HG03097 (cell line): ENCODE data around the gene ZNF274.
"Not testable (repeated sequence)": the region's sequence is repeated elsewhere in the genome, so short reads cannot be mapped to it uniquely, and the experiment has no call there.

Experiments
- ATAC-seq: cut with Tn5 transposase; IDR thresholded peaks from one replicate; pipeline ENCODE4 v1.9.1; 2021; ENCODE audit not compliant: unreplicated experiment, low FRiP score

ZNF274 gene

DNA sequence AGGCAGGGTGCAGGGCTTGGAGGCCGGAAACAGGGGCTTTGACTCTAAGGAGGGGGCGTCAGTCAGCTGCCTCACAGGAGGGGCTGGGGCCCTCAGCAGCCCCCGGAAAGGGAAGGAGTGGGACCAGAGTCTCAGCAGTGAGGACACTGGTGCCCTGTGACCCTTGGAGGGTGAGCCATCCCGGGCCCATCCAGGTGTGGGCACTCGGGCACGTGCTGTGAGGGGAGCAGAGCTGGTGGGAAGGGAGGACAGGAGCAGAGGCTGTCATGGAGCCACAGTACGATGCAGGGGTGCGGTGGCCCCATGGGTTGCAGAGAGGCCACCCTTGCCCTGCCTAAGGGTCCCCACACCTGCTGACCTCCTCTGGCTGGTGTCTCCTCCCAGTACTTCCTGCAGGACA is 26.7 kb downstream of the ZNF274 start:
- ATAC-seq = no peak

GRCh38 chr19:58212336-58213074 is 29.6 kb downstream of the ZNF274 start:
- no peak for ATAC-seq

DNA sequence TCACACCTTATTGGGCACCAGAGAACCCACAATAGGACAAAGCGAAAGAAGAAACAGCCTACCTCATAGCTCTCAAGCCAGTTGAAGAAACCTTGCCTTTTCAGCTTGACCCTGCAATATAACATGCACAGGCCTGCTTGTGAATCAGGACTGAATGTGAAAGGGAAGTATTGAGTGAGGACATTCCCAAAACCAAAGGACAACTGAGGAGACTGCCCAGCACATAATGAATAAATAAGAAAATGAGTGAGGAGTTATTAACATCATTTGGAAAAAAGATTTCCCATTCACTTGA is 30.2 kb downstream of the ZNF274 start:
- ATAC-seq = no peak

DNA sequence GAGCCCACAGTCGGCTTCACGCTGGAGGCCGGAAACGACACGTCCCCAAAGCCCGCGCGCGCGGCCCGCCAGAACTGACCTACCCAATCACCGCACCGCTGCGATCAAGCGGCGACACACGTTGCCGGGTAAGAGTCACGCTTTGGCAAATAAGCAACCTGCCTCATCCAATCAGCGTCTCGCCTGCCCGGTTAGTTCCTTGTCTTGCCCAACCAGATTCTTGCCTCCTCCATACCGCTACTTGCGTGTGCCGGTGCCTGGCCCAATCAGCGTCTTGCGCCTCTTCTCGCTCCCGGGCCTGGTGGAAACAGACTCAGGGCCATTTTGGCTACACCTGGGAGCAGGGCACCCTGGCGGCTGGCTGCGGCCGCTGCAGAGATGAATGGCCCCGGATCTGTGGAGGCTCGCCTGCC is 34.2 kb downstream of the ZNF274 start:
- ATAC-seq = no peak

- ATAC-seq = no peak
Observed at GRCh38 chr19:58217607-58218391, 34.9 kb downstream of the ZNF274 start.

GRCh38 chr19:58218899-58219298 is 36.0 kb downstream of the ZNF274 start:
- no peak for ATAC-seq

GRCh38 chr19:58227964-58228584 is 45.2 kb downstream of the ZNF274 start:
- no peak for ATAC-seq

- ATAC-seq = peak; percentile 84
Observed at GRCh38 chr19:58228585-58229254, 45.9 kb downstream of the ZNF274 start, which contains the start of gene ZNF544. TSS of gene ZNF544 (plus strand) at chr19:58228914. CDS start at chr19:58244024, 15,110 bp downstream.

GRCh38 chr19:58229255-58229639 is 46.4 kb downstream of the ZNF274 start:
- ATAC-seq = no peak

- no peak for ATAC-seq
Observed at GRCh38 chr19:58237324-58237723, 54.5 kb downstream of the ZNF274 start.

- no peak for ATAC-seq
Observed at GRCh38 chr19:58243351-58243750, 60.5 kb downstream of the ZNF274 start.

GRCh38 chr19:58248886-58249285 is 66.0 kb downstream of the ZNF274 start:
- ATAC-seq = no peak

GRCh38 chr19:58252102-58252685 is 69.3 kb downstream of the ZNF274 start:
- no peak for ATAC-seq

DNA sequence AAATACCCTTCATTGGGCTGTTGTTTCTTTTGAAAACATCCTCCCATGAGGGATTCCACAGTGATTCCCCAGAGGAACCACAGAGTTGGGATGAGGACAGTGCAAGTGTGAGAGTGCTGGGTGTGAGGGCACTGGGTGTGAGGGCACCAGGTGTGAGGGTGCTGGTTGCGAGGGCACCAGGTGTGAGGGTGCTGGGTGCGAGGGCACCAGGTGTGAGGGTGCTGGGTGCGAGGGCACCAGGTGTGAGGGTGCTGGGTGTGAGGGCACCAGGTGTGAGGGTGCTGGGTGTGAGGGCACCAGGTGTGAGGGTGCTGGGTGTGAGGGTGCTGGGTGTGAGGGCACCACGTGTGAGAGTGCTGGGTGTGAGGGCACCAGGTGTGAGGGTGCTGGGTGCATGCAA is 75.4 kb downstream of the ZNF274 start:
- not testable (repeated sequence) for ATAC-seq

GRCh38 chr19:58261600-58261967 is 78.7 kb downstream of the ZNF274 start:
- no peak for ATAC-seq

DNA sequence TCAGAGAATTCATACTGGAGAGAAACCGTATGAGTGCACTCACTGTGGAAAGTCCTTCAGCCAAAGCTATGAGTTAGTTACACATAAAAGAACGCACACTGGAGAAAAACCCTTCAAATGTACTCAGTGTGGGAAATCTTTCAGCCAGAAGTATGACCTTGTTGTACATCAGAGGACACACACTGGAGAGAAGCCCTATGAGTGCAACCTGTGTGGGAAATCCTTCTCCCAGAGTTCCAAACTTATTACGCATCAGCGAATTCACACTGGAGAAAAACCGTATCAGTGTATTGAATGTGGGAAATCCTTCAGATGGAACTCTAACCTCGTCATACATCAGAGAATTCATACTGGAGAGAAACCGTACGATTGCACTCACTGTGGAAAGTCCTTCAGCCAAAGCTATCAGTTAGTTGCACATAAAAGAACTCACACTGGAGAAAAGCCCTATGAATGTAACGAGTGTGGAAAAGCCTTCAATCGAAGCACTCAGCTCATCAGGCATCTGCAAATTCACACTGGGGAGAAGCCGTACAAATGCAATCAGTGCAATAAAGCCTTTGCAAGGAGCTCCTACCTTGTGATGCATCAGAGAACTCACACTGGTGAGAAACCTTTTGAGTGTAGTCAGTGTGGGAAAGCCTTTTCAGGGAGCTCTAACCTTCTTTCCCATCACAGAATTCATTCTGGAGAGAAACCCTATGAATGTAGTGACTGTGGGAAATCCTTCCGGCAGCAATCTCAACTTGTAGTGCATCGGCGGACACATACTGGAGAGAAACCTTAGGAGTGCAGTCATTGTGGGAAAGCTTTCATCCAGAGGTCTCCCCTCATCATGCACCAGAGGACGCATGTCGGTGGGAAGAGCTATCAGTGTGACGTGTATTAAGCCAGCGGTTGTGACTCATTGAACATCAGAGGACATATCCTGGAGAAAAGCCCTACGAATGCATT is 79.4 kb downstream of the ZNF274 start:
- ATAC-seq = no peak

- ATAC-seq = no peak
Observed at GRCh38 chr19:58262922-58263296, 80.0 kb downstream of the ZNF274 start.
